SK-N-SH (cell line): Measurements from ENCODE around the gene KLHL21.

ENCODE experiments used
- NFIC ChIP-seq: IDR thresholded peaks from 2 replicates; pipeline ENCODE4 v1.4.0; 2012; ENCODE audit warnings: borderline replicate concordance
- POLR2AphosphoS5 ChIP-seq: IDR thresholded peaks from 2 replicates; pipeline ENCODE4 v1.6.1; 2012; ENCODE audit warnings: low read depth, low read length
- RAD21 ChIP-seq: IDR thresholded peaks from 2 replicates; pipeline ENCODE4 v1.6.1; 2012; ENCODE audit warnings: mild to moderate bottlenecking, low read length
- TF ChIP-seq, protein P1 (sequence below): fragments of 200-600 bp; sonication (generic); IDR thresholded peaks from 2 replicates; pipeline ENCODE4 v1.6.1; 2017; ENCODE audit warnings: antibody characterized with exemption, mild to moderate bottlenecking, moderate library complexity
- TF ChIP-seq, protein P2 (sequence below): IDR thresholded peaks from 2 replicates; pipeline ENCODE4 v1.4.0; 2012; ENCODE audit warnings: low read depth, borderline replicate concordance

DNA sequence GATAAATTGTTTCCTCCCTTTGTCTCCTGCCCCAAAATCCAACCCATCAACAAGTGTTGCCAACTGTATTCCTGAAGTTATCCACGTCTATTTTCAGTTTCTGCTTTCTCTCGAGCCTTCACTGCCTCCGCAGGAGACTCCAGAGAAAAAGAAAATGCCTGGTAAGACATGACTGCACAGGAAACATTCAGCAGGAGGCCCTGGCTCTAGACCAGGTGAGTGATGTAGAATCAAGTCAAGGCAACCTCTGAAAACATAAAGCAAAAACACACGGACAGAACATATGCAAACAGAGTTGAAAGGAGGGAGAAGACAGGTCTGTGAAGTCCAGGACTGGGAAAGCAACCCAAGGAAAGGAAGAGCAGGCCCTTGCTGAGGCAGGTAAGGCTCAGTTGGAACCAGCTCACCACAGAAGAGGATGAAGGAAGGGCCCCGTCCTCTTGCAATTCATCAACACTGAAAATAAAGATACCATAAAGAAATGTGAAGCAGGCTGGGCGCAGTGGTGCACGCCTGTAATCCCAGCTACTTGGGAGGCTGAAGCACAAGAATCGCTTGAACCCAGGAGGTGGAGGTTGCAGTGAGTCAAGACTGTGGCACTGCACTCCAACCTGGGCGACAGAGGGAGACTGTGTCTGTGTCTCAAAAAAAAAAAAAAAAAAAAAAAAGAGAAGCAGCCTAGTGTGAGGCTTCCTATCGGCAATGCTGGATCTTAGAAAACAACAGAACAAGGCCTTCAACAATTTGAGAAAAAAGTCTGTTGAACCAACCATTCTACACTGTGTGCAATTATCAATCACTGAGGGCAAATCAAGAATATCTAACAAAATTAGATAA is 57.2 kb downstream of the KLHL21 start:
- TF ChIP-seq RAD21 (no peak), NFIC (no peak), POLR2AphosphoS5 (no peak)
- TF ChIP-seq, protein P1, sequence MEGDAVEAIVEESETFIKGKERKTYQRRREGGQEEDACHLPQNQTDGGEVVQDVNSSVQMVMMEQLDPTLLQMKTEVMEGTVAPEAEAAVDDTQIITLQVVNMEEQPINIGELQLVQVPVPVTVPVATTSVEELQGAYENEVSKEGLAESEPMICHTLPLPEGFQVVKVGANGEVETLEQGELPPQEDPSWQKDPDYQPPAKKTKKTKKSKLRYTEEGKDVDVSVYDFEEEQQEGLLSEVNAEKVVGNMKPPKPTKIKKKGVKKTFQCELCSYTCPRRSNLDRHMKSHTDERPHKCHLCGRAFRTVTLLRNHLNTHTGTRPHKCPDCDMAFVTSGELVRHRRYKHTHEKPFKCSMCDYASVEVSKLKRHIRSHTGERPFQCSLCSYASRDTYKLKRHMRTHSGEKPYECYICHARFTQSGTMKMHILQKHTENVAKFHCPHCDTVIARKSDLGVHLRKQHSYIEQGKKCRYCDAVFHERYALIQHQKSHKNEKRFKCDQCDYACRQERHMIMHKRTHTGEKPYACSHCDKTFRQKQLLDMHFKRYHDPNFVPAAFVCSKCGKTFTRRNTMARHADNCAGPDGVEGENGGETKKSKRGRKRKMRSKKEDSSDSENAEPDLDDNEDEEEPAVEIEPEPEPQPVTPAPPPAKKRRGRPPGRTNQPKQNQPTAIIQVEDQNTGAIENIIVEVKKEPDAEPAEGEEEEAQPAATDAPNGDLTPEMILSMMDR, result no peak
- TF ChIP-seq, protein P2, sequence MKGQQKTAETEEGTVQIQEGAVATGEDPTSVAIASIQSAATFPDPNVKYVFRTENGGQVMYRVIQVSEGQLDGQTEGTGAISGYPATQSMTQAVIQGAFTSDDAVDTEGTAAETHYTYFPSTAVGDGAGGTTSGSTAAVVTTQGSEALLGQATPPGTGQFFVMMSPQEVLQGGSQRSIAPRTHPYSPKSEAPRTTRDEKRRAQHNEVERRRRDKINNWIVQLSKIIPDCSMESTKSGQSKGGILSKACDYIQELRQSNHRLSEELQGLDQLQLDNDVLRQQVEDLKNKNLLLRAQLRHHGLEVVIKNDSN, result no peak
